ENCODE data around the gene IDS.
"Not testable (repeated sequence)": the region's sequence is repeated elsewhere in the genome, so short reads cannot be mapped to it uniquely, and the experiment has no call there.

IDS gene

GRCh38 chrX:149504915-149505651, at the start of gene IDS:
IDS (minus strand) TSS chrX:149505306; CDS start chrX:149505137, 169 bp downstream.
- DNase-seq (ENCODE audit: low spot score): peak; percentile 87

GRCh38 chrX:149551939-149552248, 46.8 kb upstream of the IDS start:
- not testable (repeated sequence) for DNase-seq (ENCODE audit: low spot score)

- not testable (repeated sequence) for DNase-seq (ENCODE audit: low spot score)
Observed at GRCh38 chrX:149551245-149551938, 46.3 kb upstream of the IDS start.

- DNase-seq (ENCODE audit: low spot score): not testable (repeated sequence)
Observed at GRCh38 chrX:149550454-149550853, 45.3 kb upstream of the IDS start.

GRCh38 chrX:149549701-149550100, 44.6 kb upstream of the IDS start, which contains the start of gene HSFX3:
HSFX3 (minus strand) TSS chrX:149549924; CDS start chrX:149549852, 72 bp downstream.
- DNase-seq (ENCODE audit: low spot score): not testable (repeated sequence)

- not testable (repeated sequence) for DNase-seq (ENCODE audit: low spot score)
Observed at GRCh38 chrX:149547782-149548181, 42.7 kb upstream of the IDS start.

GRCh38 chrX:149546962-149547361, 41.9 kb upstream of the IDS start:
- DNase-seq (ENCODE audit: low spot score): not testable (repeated sequence)

GRCh38 chrX:149545545-149546543, 40.7 kb upstream of the IDS start:
- not testable (repeated sequence) for DNase-seq (ENCODE audit: low spot score)

- no peak for DNase-seq (ENCODE audit: low spot score)
Observed at GRCh38 chrX:149541521-149542047, 36.5 kb upstream of the IDS start.

GRCh38 chrX:149540621-149541520, 35.8 kb upstream of the IDS start, which contains the start of gene EOLA1:
EOLA1 (plus strand) TSS chrX:149541012; CDS start chrX:149545631, 4,619 bp downstream.
- DNase-seq (ENCODE audit: low spot score): no peak

GRCh38 chrX:149540131-149540620, 35.1 kb upstream of the IDS start:
- DNase-seq (ENCODE audit: low spot score): peak; percentile 62

- peak; percentile 63 for DNase-seq (ENCODE audit: low spot score)
Observed at GRCh38 chrX:149539283-149540130, 34.4 kb upstream of the IDS start.

GRCh38 chrX:149537474-149537873, 32.4 kb upstream of the IDS start:
- not testable (repeated sequence) for DNase-seq (ENCODE audit: low spot score)

GRCh38 chrX:149534926-149535602, 30.0 kb upstream of the IDS start:
- not testable (repeated sequence) for DNase-seq (ENCODE audit: low spot score)

- not testable (repeated sequence) for DNase-seq (ENCODE audit: low spot score)
Observed at GRCh38 chrX:149533999-149534398, 28.9 kb upstream of the IDS start.

GRCh38 chrX:149532868-149533267, 27.8 kb upstream of the IDS start:
- not testable (repeated sequence) for DNase-seq (ENCODE audit: low spot score)

- DNase-seq (ENCODE audit: low spot score): no peak
Observed at GRCh38 chrX:149531599-149531998, 26.5 kb upstream of the IDS start.

GRCh38 chrX:149528381-149528780, 23.3 kb upstream of the IDS start:
- DNase-seq (ENCODE audit: low spot score): no peak

GRCh38 chrX:149527705-149528104, 22.6 kb upstream of the IDS start:
- no peak for DNase-seq (ENCODE audit: low spot score)

Measured in iPS-NIHi11 (cell line).